Upper lobe of right lung (tissue), 1 donor: ENCODE results near the gene PODXL. TPM values are rescaled to one million over a fixed set of nuclear protein-coding genes. Genes with fewer than 3 reads are reported as not detected.
"Not testable (repeated sequence)": the region's sequence is repeated elsewhere in the genome, so short reads cannot be mapped to it uniquely, and the experiment has no call there.

Source experiments
- ATAC-seq: fragments of 200-7000 bp; cut with Tn5 transposase; one replicate; pipeline ENCODE4 v1.9.1; 2020; ENCODE audit warnings: mild to moderate bottlenecking, moderate library complexity
- DNase-seq: peaks from one replicate; pipeline ENCODE4 v3.0.0-alpha.2; 2020
- H3K27ac ChIP-seq: fragments of 200-600 bp; one replicate; pipeline ENCODE4 v1.8.0; 2022
- H3K27me3 ChIP-seq: fragments of 200-600 bp; one replicate; pipeline ENCODE4 v1.8.0; 2022; ENCODE audit warnings: mild to moderate bottlenecking
- H3K36me3 ChIP-seq: fragments of 200-600 bp; one replicate; pipeline ENCODE4 v1.8.0; 2022
- H3K4me1 ChIP-seq: fragments of 200-600 bp; one replicate; pipeline ENCODE4 v1.8.0; 2022
- H3K4me3 ChIP-seq: fragments of 200-600 bp; one replicate; pipeline ENCODE4 v1.8.0; 2022; ENCODE audit warnings: mild to moderate bottlenecking
- H3K9me3 ChIP-seq: fragments of 200-600 bp; one replicate; pipeline ENCODE4 v1.8.0; 2022
- intact Hi-C: fragments of 100-400 bp; cut with DNase I; formaldehyde crosslinking; loops from one replicate; pipeline ENCODE4 v1.11.0; 2022
- total RNA-seq: library from RNA; stranded (reverse); fragmentation: NEBNext Ultra II Directional; extraction: Animal tissue kit (Norgen Biotek cat#: 25700); gene quantifications from one replicate; pipeline ENCODE4 v1.2.1, GENCODE V29; 2021
- TF ChIP-seq, protein P1 (sequence below): fragments of 200-600 bp; IDR thresholded peaks from one replicate; pipeline ENCODE4 v1.8.0; 2022; ENCODE audit warnings: antibody characterized with exemption
- donor health status: DM: no; HTN: yes; CAD: no; lungs with severe emphysema.

Gene PODXL
- total RNA-seq, 1 donor from 2014 or later: 99.9 TPM

DNA sequence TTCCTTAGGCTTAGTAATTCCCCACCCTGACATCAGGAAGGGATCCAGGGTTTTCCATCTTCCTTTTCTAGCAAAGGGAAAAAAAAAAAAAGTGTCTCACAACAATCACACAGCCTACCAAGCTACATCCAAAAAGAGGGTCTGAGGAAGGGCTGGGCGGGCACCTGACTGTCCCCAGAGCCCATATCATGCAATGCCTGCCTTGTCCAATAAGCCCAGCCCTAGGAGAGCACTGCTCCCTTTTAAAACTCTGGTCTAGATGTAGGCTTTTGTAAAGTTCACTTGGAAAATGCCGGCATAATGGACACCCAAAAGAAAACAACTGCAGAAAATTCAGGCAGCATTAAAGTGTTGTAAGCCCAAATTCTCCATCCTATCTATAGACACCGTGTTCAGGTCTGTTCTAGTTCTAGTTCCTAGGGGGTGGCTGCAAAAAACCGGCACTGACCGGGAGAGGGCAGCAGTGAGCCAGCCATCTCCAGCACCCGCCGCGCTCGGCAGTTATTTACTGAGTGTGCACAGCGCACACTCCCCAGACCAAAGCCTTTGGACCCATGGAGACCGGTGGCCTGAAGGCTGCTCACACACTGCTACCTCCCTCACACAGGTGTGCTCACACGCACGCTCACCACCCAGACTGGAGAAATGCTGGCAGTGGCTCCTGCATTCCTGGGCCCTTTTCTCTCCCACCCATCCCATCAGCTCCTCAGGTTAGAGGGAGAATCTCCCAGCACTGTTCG lies 48.7 kb downstream of the PODXL start:
- ATAC-seq (peak; percentile 89), DNase-seq (peak; percentile 89)
- TF ChIP-seq, protein P1, sequence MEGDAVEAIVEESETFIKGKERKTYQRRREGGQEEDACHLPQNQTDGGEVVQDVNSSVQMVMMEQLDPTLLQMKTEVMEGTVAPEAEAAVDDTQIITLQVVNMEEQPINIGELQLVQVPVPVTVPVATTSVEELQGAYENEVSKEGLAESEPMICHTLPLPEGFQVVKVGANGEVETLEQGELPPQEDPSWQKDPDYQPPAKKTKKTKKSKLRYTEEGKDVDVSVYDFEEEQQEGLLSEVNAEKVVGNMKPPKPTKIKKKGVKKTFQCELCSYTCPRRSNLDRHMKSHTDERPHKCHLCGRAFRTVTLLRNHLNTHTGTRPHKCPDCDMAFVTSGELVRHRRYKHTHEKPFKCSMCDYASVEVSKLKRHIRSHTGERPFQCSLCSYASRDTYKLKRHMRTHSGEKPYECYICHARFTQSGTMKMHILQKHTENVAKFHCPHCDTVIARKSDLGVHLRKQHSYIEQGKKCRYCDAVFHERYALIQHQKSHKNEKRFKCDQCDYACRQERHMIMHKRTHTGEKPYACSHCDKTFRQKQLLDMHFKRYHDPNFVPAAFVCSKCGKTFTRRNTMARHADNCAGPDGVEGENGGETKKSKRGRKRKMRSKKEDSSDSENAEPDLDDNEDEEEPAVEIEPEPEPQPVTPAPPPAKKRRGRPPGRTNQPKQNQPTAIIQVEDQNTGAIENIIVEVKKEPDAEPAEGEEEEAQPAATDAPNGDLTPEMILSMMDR: peak; percentile 91
- Histone ChIP-seq H3K27me3 (no peaks in the 10 kb centered on the region), H3K4me3 (no peak overlapping the region), H3K4me1 (peaks cover 22% of the 10 kb centered on the region), H3K27ac (no peak overlapping the region), H3K9me3 (no peaks in the 10 kb centered on the region), H3K36me3 (peaks cover 16% of the 10 kb centered on the region)
- intact Hi-C loops: loop anchor here (5.0 kb wide), 1 partner anchor 150 kb away; no protein-coding TSS in a partner anchor

DNA sequence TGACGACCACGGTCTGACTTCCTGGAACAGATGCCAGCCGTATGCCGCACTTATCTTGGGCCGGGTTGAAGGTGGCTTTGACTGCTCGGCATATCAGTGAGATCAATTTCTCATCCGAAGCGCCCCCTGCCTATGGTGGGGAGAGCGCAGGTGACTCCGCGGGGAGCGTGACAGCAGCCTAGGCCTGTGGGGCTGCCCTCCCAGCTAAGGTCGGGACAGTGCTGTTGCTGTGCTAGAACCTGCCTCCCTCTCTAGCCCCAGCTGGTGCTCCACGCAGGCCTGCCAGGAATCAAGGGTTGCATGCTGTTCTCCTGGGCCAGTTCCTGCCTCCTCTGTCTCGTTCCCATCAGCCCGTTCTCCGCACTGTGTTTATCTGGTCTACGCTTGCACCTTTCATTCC lies 49.8 kb downstream of the PODXL start:
- no peak for ATAC-seq
- H3K4me3 ChIP-seq: no peak overlapping the region
- peaks cover 21% of the 10 kb centered on the region for H3K4me1 ChIP-seq
- peaks cover 16% of the 10 kb centered on the region for H3K36me3 ChIP-seq
- H3K27me3 ChIP-seq: no peaks in the 10 kb centered on the region
- no peak for DNase-seq
- TF ChIP-seq, protein P1: no peak
- no peak overlapping the region for H3K27ac ChIP-seq
- intact Hi-C loops: loop anchor here (5.0 kb wide), 1 partner anchor 151 kb away; no protein-coding TSS in a partner anchor
- H3K9me3 ChIP-seq: no peaks in the 10 kb centered on the region

DNA sequence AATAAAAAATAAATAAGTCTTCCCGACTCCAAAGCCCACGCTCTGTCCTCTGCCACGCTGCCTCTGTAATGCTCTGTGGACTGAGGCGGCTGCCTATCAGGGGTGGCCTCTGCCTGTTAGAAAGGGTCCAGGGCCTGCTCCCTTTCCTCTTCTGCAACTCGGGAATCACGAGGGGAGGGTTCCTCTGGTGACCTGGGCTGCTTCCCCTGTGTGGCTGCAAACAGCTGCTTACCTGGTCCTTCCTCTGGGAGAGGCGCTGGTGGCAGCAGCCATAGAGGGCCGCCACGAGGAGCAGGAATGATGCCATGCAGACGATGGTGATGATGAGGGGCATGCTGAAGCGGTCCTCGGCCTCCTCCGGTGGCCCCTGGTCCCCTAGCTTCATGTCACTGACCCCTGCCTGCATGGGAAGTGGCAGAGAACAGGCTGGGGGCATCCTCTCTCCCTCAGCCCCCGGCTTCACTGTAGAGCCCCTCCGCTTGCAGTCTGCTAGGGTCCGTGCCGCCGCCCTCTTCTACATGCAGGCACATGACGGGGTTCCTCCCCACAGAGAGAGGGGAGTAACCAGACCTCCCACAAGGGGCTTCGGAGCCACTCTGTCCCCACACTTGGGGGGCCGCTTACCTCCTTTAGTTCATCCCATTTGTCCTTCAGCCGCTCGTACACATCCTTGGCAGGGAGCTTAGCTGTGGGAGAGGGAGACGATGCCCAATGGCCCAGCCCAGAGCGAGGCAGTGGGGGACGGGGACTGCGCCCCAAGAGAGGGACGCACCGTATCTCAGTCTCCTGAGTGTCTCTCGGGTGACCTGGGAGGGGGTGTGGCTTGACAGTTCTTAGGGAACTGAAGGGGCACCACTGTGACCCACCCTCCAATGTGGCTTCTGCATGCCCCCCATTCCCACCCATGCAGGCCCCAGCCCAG lies 50.5 kb downstream of the PODXL start:
- no peaks in the 10 kb centered on the region for H3K9me3 ChIP-seq
- H3K36me3 ChIP-seq: peaks cover 16% of the 10 kb centered on the region
- H3K4me3 ChIP-seq: no peak overlapping the region
- H3K4me1 ChIP-seq: peaks cover 21% of the 10 kb centered on the region
- no peak for ATAC-seq
- intact Hi-C loops: loop anchor here (5.0 kb wide), 1 partner anchor 151 kb away; no protein-coding TSS in a partner anchor
- TF ChIP-seq, protein P1: no peak
- H3K27me3 ChIP-seq: no peaks in the 10 kb centered on the region
- H3K27ac ChIP-seq: peak overlapping the region; percentile 3
- DNase-seq: no peak

DNA sequence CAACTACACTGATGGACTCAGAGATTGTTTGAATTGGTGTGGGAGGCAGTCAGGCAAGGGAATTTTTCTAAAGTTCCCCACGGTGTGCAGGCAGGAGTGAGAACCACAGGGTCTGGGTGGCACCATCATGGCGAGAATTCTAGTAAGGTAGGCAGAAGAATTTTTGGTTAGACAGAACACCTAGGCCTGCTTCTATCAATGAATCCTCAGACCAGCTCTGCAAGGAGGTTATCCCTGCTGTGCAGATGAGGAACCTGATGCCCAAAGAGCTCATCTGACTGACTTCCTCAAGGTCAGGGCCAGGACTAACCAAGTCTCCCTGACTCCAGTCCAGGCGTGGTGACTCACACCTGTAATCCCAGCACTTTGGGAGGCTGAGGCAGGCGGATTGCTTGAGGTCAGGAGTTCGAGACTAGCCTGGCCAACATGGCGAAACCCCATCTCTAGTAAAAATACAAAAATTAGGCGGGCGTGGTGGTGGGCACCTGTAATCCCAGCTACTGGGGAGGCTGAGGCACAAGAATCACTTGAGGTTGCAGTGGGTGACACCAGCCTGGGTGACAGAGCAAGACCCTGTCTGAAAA lies 51.3 kb downstream of the PODXL start:
- not testable (repeated sequence) for H3K27me3 ChIP-seq, H3K4me3 ChIP-seq, DNase-seq, ATAC-seq, H3K9me3 ChIP-seq, H3K27ac ChIP-seq
- H3K36me3 ChIP-seq: peaks cover 22% of the 10 kb centered on the region
- H3K4me1 ChIP-seq: peaks cover 21% of the 10 kb centered on the region
- intact Hi-C loops: loop anchor here (5.0 kb wide), 1 partner anchor 152 kb away; no protein-coding TSS in a partner anchor

DNA sequence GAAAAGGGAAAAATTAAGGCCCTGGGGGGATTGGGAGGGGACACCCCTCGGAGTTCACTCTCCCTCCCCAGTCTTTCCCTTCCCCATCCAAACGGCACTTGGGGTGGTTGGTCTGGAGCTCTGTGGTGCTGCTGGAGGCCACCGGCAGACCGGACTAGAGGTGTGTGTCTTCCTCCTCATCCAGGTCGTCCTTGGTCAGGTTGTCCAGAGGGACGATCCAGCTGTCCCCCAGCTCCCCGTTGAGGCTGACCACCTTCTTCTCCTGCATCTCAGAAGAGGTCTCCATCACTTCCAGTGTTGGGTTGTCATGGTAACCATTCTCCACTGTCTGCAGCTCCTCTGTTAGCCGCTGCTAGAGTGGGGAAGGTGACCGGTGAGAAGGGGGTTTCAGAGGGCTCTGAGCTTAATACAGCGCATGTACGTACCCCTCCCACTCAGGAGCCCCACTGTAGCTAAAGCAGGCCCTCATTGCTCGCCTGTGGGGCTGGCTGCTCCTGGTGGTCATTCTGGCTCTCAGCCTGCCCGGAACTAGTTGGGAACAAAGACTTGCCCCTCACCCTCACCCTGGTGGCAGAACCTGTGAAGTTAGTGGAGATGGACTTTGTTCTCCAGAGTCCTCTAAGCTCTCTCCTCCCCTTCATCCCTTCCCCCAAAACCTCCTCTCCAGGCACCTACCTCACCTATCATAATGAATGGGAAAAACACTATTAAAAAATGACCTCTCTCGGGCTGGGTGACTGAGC lies 52.1 kb downstream of the PODXL start:
- TF ChIP-seq, protein P1: no peak
- DNase-seq: no peak

More for the DNA sequence above, 52.1 kb downstream of the PODXL start:
- Histone ChIP-seq H3K36me3 (peaks cover 25% of the 10 kb centered on the region), H3K4me1 (peaks cover 21% of the 10 kb centered on the region), H3K27me3 (no peaks in the 10 kb centered on the region), H3K27ac (no peak overlapping the region), H3K4me3 (no peak overlapping the region), H3K9me3 (no peaks in the 10 kb centered on the region)
- no peak for ATAC-seq
- intact Hi-C loops: no loop called here
